Activated T-cell treated with anti-CD3 and anti-CD28 coated beads, Interleukin-2, amount 50 U/mL, for 1 hour (primary cell): Measurements from ENCODE around the gene TATDN2.
"Not testable (repeated sequence)": the region's sequence is repeated elsewhere in the genome, so short reads cannot be mapped to it uniquely, and the experiment has no call there.

ENCODE experiments used
- DNase-seq: peaks from one replicate; pipeline ENCODE4 v3.0.0-alpha.2; 2020

Gene TATDN2

GRCh38 chr3:10292505-10293419, 44.5 kb downstream of the TATDN2 start, which contains the start of gene GHRL:
Gene GHRL (minus strand): TSS chr3:10292947. CDS start chr3:10290180, 2,767 bp downstream.
- DNase-seq, result no peak

- DNase-seq, result no peak
These were observed 45.8 kb downstream of the TATDN2 start for GRCh38 chr3:10294030-10294586.

GRCh38 chr3:10298064-10298463, 49.8 kb downstream of the TATDN2 start:
- DNase-seq, result not testable (repeated sequence)

GRCh38 chr3:10299175-10299574, 50.9 kb downstream of the TATDN2 start:
- DNase-seq, result no peak

GRCh38 chr3:10299679-10300078, 51.4 kb downstream of the TATDN2 start:
- DNase-seq, result no peak

GRCh38 chr3:10300087-10300486, 51.8 kb downstream of the TATDN2 start:
- DNase-seq, result no peak

- no peak for DNase-seq
These were observed 54.8 kb downstream of the TATDN2 start for GRCh38 chr3:10303105-10303504.

- DNase-seq, result no peak
These were observed 55.5 kb downstream of the TATDN2 start for GRCh38 chr3:10303785-10304184.

GRCh38 chr3:10304905-10305304, 56.6 kb downstream of the TATDN2 start:
- no peak for DNase-seq

- no peak for DNase-seq
These were observed 57.2 kb downstream of the TATDN2 start for GRCh38 chr3:10305331-10305902.

- no peak for DNase-seq
These were observed 57.9 kb downstream of the TATDN2 start for GRCh38 chr3:10306156-10306555.

GRCh38 chr3:10308678-10309077, 60.4 kb downstream of the TATDN2 start:
- DNase-seq, result no peak

- no peak for DNase-seq
These were observed 61.5 kb downstream of the TATDN2 start for GRCh38 chr3:10309736-10310135.

- no peak for DNase-seq
These were observed 62.3 kb downstream of the TATDN2 start for GRCh38 chr3:10310578-10310977.

- DNase-seq, result no peak
These were observed 63.5 kb downstream of the TATDN2 start for GRCh38 chr3:10311710-10312109.

GRCh38 chr3:10312391-10312790, 64.1 kb downstream of the TATDN2 start:
- DNase-seq, result no peak

- DNase-seq, result no peak
These were observed 64.6 kb downstream of the TATDN2 start for GRCh38 chr3:10312861-10313260.

GRCh38 chr3:10315101-10315500, 66.8 kb downstream of the TATDN2 start:
- no peak for DNase-seq

GRCh38 chr3:10315771-10316344, 67.6 kb downstream of the TATDN2 start:
- DNase-seq, result no peak

- DNase-seq, result no peak
These were observed 69.2 kb downstream of the TATDN2 start for GRCh38 chr3:10317311-10317960.

GRCh38 chr3:10317961-10318350, 69.7 kb downstream of the TATDN2 start:
- no peak for DNase-seq

GRCh38 chr3:10319251-10319650, 71.0 kb downstream of the TATDN2 start:
- no peak for DNase-seq

GRCh38 chr3:10319804-10320203, 71.5 kb downstream of the TATDN2 start:
- DNase-seq, result no peak
